ENCODE results near the gene NOL9. TPM values are rescaled to one million over a fixed set of nuclear protein-coding genes. Genes with fewer than 3 reads are reported as not detected.
A peak's percentile ranks its signal among the peaks of the same experiment; 100 is the strongest.

NOL9 gene
- total RNA-seq, 6 donors from 2014 or later = 19.6 to 41.9 (median 24.7) TPM

- ATAC-seq (ENCODE audit: low FRiP score in 2 of 2) = no peak
- DNase-seq = no peak
- Histone ChIP-seq H3K27me3 (peaks cover 0 to 4% (median 0%) of the 10 kb centered on the region in 4 donors), H3K27ac (no peak overlapping the region), H3K4me1 (peaks cover 17 to 36% (median 24%) of the 10 kb centered on the region in 4 donors), H3K4me3 (no peak overlapping the region), H3K36me3 (no peaks in the 10 kb centered on the region), H3K9me3 (no peaks in the 10 kb centered on the region)
- 86 to 89% methylated on average over 25 to 27 of the region's 27 CpGs for WGBS, 2 donors
- TF ChIP-seq POLR2A (IDR thresholded peaks at IDR 0.05) (no peak), EP300 (IDR thresholded peaks at IDR 0.05) (no peak), POLR2AphosphoS5 (IDR thresholded peaks at IDR 0.05) (no peak)
- TF ChIP-seq, protein P1, sequence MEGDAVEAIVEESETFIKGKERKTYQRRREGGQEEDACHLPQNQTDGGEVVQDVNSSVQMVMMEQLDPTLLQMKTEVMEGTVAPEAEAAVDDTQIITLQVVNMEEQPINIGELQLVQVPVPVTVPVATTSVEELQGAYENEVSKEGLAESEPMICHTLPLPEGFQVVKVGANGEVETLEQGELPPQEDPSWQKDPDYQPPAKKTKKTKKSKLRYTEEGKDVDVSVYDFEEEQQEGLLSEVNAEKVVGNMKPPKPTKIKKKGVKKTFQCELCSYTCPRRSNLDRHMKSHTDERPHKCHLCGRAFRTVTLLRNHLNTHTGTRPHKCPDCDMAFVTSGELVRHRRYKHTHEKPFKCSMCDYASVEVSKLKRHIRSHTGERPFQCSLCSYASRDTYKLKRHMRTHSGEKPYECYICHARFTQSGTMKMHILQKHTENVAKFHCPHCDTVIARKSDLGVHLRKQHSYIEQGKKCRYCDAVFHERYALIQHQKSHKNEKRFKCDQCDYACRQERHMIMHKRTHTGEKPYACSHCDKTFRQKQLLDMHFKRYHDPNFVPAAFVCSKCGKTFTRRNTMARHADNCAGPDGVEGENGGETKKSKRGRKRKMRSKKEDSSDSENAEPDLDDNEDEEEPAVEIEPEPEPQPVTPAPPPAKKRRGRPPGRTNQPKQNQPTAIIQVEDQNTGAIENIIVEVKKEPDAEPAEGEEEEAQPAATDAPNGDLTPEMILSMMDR (IDR thresholded peaks at IDR 0.05) = no peak
Measured at GRCh38 chr1:6500544-6501278, 53.6 kb downstream of the NOL9 start.

DNA sequence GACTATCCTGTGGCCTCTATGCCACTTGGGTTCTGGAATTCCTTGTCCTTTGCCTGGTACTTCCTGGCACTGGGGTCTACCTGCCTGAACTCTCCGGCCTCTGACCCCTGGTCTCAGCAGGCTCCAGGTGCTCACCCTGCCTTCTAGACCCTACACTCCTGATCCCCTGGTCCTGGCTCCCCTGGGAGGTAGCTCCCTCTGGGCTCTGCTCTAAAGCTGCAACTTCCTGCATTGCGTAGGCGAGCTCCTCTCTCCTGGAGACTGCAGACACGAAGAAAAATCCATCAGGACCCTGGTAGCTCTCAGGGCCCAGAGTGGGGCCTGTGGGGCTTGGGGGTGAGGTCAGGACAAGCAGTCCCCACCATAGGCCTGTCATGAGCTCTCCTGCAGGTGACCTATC, 55.0 kb downstream of the NOL9 start:
- DNase-seq (no peak), ATAC-seq (ENCODE audit: low FRiP score in 2 of 2) (no peak)
- 84 to 92% methylated on average over 2 to 4 of the region's 4 CpGs for WGBS, 2 donors
- peaks cover 17 to 42% (median 26%) of the 10 kb centered on the region in 4 donors for H3K4me1 ChIP-seq
- H3K27ac ChIP-seq = no peak overlapping the region
- H3K36me3 ChIP-seq = no peaks in the 10 kb centered on the region
- no peaks in the 10 kb centered on the region for H3K9me3 ChIP-seq
- H3K4me3 ChIP-seq = no peak overlapping the region
- peaks cover 0 to 4% (median 0%) of the 10 kb centered on the region in 4 donors for H3K27me3 ChIP-seq
- TF ChIP-seq POLR2AphosphoS5 (IDR thresholded peaks at IDR 0.05) = no peak
- no peak for TF ChIP-seq POLR2A (IDR thresholded peaks at IDR 0.05)
- TF ChIP-seq, protein P1 (IDR thresholded peaks at IDR 0.05) = no peak
- no peak for TF ChIP-seq EP300 (IDR thresholded peaks at IDR 0.05)

GRCh38 chr1:6498576-6499111, 55.7 kb downstream of the NOL9 start:
- no peak for ATAC-seq (ENCODE audit: low FRiP score in 2 of 2)
- no peak overlapping the region for H3K4me3 ChIP-seq
- H3K27ac ChIP-seq = no peak overlapping the region
- no peaks in the 10 kb centered on the region for H3K9me3 ChIP-seq
- peaks cover 17 to 42% (median 26%) of the 10 kb centered on the region in 4 donors for H3K4me1 ChIP-seq
- DNase-seq = peak in 1 of 2 donors; percentile 68
- no peaks in the 10 kb centered on the region for H3K36me3 ChIP-seq
- peaks cover 0 to 4% (median 0%) of the 10 kb centered on the region in 4 donors for H3K27me3 ChIP-seq
- WGBS, 2 donors = 77 to 80% methylated on average over 1 to 8 of the region's 13 CpGs
- TF ChIP-seq POLR2AphosphoS5 (IDR thresholded peaks at IDR 0.05) (no peak), POLR2A (IDR thresholded peaks at IDR 0.05) (no peak)

DNA sequence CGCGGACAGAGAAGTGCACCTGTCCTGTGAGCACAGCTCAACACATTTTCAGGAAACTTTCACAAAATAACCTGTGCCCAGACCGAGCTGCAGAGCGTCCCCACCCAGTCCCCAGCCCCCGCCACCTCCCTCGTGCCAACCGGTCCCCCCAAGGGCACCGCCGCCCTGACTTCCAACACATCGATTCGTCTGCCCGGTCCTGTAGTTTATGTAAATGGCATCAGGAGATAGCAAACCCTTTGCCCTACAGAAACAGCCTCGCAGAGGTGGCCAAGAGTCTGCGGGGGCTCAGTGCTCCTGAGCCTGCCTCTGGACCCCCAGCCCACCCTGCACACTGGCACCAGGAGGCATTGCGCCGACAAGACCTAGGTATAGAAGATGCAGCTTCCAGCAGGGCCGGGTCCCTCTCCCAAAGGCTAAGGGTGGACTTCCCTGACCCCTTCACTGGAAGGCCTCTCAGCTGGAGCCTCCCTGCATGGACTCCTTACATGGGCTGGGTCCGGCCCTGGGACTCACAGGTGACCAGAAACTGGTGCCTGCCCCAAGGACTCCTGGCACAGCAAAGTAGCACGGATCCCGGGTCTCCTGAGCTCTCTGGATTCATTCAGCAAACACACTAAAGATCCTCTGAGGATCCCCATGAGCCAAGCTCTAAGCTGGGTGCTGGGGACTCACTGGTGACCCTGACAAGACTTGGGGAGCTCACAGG, 56.3 kb downstream of the NOL9 start:
- H3K36me3 ChIP-seq = no peaks in the 10 kb centered on the region
- peaks cover 0 to 4% (median 0%) of the 10 kb centered on the region in 4 donors for H3K27me3 ChIP-seq
- TF ChIP-seq POLR2A (IDR thresholded peaks at IDR 0.05) = no peak
- TF ChIP-seq EP300 (IDR thresholded peaks at IDR 0.05) = no peak
- TF ChIP-seq, protein P1 (IDR thresholded peaks at IDR 0.05) = no peak
- no peak for TF ChIP-seq POLR2AphosphoS5 (IDR thresholded peaks at IDR 0.05)
- H3K4me1 ChIP-seq = peaks cover 17 to 41% (median 26%) of the 10 kb centered on the region in 4 donors
- peak in 1 of 2 donors; percentile 56 for DNase-seq
- peak overlapping the region in 1 of 4 donors; percentile 46 for H3K27ac ChIP-seq
- no peaks in the 10 kb centered on the region for H3K9me3 ChIP-seq
- H3K4me3 ChIP-seq = peak overlapping the region; percentile 54 to 63 (median 60)
- 23 to 49% methylated on average over 7 to 20 of the region's 20 CpGs for WGBS, 2 donors
- no peak for ATAC-seq (ENCODE audit: low FRiP score in 2 of 2)

Data from upper lobe of left lung (tissue), 6 donors.